HepG2 (cell line): Measurements from ENCODE around the gene NLRP5.

Source experiments
- EHMT2 ChIP-seq: fragments of 200-600 bp; sonication (generic); IDR thresholded peaks from 2 replicates; pipeline ENCODE4 v1.7.0; 2017; ENCODE audit warnings: antibody characterized with exemption, low read depth, low read length, borderline replicate concordance
- FOXK1 ChIP-seq: sonication (generic); formaldehyde crosslinking; IDR thresholded peaks from 2 replicates; pipeline ENCODE4 v1.4.0; 2020; ENCODE audit warnings: low read depth, missing genetic modification reagents, borderline replicate concordance
- POLR2AphosphoS5 ChIP-seq: IDR thresholded peaks from 2 replicates; pipeline ENCODE4 v1.6.1; 2012; ENCODE audit warnings: low read depth, low read length
- SMAD3 ChIP-seq: sonication (generic); formaldehyde crosslinking; IDR thresholded peaks from 2 replicates; pipeline ENCODE4 v1.4.0; 2020; ENCODE audit warnings: missing genetic modification reagents
- TF ChIP-seq, protein P1 (sequence below): sonication (generic); formaldehyde crosslinking; IDR thresholded peaks from 2 replicates; pipeline ENCODE4 v1.5.0; 2020; ENCODE audit warnings: mild to moderate bottlenecking, missing genetic modification reagents, moderate library complexity
- TF ChIP-seq, protein P2 (sequence below): sonication (generic); formaldehyde crosslinking; IDR thresholded peaks from 2 replicates; pipeline ENCODE4 v1.4.0; 2020; ENCODE audit warnings: missing genetic modification reagents

DNA sequence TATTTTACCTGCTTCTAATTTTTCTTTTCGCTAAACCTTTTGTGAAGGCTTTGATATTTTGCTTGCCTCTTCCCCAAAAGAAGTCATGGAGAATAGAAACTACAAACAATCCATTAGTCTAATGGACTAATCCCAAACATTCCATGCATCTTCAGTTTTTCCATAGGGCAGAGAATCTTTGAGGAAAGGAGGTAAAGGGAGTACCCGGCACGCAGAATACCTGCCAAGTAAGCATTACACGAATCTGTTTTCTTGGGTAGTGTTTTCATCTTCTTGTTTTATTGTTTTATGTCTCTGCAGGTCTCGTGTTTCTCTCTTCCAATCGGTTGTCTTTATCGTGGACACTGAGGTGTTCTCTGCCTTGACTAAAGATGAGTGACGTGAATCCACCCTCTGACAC is 39.0 kb upstream of the NLRP5 start, which contains the start of gene NLRP8:
- TF ChIP-seq, protein P1, sequence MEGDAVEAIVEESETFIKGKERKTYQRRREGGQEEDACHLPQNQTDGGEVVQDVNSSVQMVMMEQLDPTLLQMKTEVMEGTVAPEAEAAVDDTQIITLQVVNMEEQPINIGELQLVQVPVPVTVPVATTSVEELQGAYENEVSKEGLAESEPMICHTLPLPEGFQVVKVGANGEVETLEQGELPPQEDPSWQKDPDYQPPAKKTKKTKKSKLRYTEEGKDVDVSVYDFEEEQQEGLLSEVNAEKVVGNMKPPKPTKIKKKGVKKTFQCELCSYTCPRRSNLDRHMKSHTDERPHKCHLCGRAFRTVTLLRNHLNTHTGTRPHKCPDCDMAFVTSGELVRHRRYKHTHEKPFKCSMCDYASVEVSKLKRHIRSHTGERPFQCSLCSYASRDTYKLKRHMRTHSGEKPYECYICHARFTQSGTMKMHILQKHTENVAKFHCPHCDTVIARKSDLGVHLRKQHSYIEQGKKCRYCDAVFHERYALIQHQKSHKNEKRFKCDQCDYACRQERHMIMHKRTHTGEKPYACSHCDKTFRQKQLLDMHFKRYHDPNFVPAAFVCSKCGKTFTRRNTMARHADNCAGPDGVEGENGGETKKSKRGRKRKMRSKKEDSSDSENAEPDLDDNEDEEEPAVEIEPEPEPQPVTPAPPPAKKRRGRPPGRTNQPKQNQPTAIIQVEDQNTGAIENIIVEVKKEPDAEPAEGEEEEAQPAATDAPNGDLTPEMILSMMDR (CRISPR knock-in tag): no peak
- TF ChIP-seq EHMT2: no peak
- TF ChIP-seq SMAD3 (CRISPR knock-in tag): no peak
- TF ChIP-seq POLR2AphosphoS5: no peak
- no peak for TF ChIP-seq FOXK1 (CRISPR knock-in tag)
- TF ChIP-seq, protein P2, sequence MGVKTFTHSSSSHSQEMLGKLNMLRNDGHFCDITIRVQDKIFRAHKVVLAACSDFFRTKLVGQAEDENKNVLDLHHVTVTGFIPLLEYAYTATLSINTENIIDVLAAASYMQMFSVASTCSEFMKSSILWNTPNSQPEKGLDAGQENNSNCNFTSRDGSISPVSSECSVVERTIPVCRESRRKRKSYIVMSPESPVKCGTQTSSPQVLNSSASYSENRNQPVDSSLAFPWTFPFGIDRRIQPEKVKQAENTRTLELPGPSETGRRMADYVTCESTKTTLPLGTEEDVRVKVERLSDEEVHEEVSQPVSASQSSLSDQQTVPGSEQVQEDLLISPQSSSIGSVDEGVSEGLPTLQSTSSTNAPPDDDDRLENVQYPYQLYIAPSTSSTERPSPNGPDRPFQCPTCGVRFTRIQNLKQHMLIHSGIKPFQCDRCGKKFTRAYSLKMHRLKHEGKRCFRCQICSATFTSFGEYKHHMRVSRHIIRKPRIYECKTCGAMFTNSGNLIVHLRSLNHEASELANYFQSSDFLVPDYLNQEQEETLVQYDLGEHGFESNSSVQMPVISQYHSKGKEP (CRISPR knock-in tag): no peak
